GM18519 (cell line): ENCODE measurements around the gene IGF1R.

Experiments
- ATAC-seq: cut with Tn5 transposase; IDR thresholded peaks from one replicate; pipeline ENCODE4 v1.9.1; 2021; ENCODE audit warnings: mild to moderate bottlenecking, moderate library complexity; ENCODE audit not compliant: unreplicated experiment, low FRiP score

IGF1R gene

GRCh38 chr15:98787936-98788757 lies 139.8 kb downstream of the IGF1R start:
- ATAC-seq = no peak

GRCh38 chr15:98789020-98789419 lies 140.7 kb downstream of the IGF1R start:
- ATAC-seq = no peak

- ATAC-seq = no peak
Observed at GRCh38 chr15:98790270-98790669, 141.9 kb downstream of the IGF1R start.

- ATAC-seq = no peak
Observed at GRCh38 chr15:98791046-98791701, 142.8 kb downstream of the IGF1R start.

GRCh38 chr15:98792117-98792516 lies 143.8 kb downstream of the IGF1R start:
- no peak for ATAC-seq

- no peak for ATAC-seq
Observed at GRCh38 chr15:98794211-98794610, 145.9 kb downstream of the IGF1R start.

- ATAC-seq = no peak
Observed at GRCh38 chr15:98794748-98795147, 146.4 kb downstream of the IGF1R start.

- ATAC-seq = no peak
Observed at GRCh38 chr15:98795980-98796379, 147.6 kb downstream of the IGF1R start.

- no peak for ATAC-seq
Observed at GRCh38 chr15:98796685-98797357, 148.5 kb downstream of the IGF1R start.

- ATAC-seq = no peak
Observed at GRCh38 chr15:98798375-98798893, 150.1 kb downstream of the IGF1R start.

GRCh38 chr15:98799461-98800390 lies 151.4 kb downstream of the IGF1R start:
- ATAC-seq = no peak

- no peak for ATAC-seq
Observed at GRCh38 chr15:98800437-98801233, 152.3 kb downstream of the IGF1R start.

GRCh38 chr15:98801234-98801561 lies 152.9 kb downstream of the IGF1R start:
- no peak for ATAC-seq

- no peak for ATAC-seq
Observed at GRCh38 chr15:98802187-98802586, 153.8 kb downstream of the IGF1R start.

GRCh38 chr15:98803228-98804056 lies 155.1 kb downstream of the IGF1R start:
- ATAC-seq = no peak

GRCh38 chr15:98804057-98804380 lies 155.7 kb downstream of the IGF1R start:
- ATAC-seq = no peak

- ATAC-seq = no peak
Observed at GRCh38 chr15:98805434-98806274, 157.3 kb downstream of the IGF1R start.
